Ramos (cell line): Measurements from ENCODE around the gene NSUN3.
"Not testable (repeated sequence)": the region's sequence is repeated elsewhere in the genome, so short reads cannot be mapped to it uniquely, and the experiment has no call there.

Experiments used
- in situ Hi-C: fragments of 300-500 bp; cut with MboI; formaldehyde crosslinking; loops from one replicate; pipeline ENCODE4 v1.14.3; 2022; ENCODE audit warnings: low sequenced_read_pairs; ENCODE audit not compliant: unreplicated experiment

NSUN3 gene

DNA sequence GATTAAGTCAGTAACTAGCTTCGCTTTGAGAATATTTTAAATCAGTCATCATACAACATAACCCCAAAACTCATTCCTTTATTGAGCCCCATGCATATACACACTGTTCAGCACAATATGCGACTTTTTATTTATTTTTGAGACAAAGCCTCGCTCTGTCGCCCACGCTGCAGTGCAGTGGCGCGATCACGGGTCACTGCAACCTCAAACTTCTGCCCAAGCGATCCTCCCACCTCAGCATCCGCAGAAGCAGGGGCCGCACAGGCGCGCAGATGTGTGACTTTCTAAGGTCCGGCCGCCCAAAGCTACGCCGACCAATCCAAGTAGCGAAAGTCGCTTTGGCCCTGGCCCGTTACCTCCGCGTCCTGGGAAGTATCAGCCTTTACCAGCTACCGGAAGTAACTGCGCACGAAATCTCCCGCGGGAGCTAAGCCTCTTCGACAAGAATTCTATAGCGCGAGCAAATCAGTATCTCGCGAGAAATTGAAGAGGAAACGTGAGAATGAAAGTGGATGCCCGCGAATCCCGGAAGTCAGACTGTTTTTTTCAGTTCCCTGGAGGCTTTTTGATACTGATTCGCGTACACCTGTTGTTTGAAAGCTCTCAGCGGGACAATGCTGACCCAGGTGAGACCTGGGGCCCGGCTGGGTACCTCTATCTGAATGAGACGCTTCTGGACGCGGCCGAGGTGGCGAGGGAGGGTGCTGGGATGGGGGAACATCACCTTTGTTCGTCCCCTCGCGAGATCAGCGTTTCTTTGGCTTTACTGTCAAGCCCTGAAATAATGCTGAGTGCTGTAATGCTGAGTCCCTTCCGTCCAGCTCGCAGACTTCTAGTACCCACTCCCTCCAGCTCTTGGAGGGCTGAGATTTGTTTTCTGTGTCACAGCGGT lies at the start of gene NSUN3, which contains the start of gene DHFR2:
Gene NSUN3, plus strand, starts transcription at position 549 of the 892 bp plus-strand sequence. Its CDS starts 66 bp downstream, at position 615.
Gene DHFR2, minus strand, starts transcription at position 404 of the 892 bp plus-strand sequence. CDS start 1,405 bp downstream, outside the sequence.
- in situ Hi-C loops, result no loop called here

DNA sequence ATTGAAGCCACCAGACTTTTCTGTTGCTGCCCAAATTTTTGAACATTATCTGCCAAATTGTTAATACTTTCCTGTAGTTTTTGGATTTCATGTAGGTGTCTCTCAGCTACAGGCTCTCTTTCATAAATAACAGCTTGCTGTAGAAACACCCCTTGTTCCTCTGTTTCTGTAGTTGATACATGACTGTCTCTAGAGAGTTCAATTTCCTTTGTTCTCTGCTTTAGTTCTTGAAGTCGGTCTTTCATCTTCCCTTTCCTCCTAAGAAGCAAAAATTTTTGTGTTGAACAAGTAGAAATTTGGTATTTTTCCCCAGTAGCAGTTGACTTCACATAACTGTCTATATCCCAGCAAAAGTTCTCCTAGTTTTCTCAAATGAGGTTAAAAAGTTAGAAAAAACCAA lies 47.8 kb upstream of the NSUN3 start:
- in situ Hi-C loops, result no loop called here

DNA sequence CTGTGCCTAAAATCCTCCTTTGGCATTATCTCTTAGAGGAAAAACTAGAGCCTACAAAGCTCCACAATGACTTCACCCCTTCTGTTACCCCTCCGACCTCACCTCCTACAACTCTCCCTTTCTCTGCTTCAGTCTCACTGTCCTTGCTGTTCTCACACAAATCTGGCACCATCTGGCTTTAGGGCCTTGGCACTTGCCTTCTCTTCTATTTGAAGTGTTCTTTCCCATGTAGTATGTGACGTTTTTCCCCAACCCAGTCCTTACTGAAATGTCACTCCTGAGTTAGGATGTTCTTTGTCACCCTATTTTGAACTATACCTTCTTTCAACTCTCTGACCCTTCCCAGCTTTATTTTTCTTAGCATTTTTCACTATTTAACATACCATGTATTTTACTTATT lies 43.2 kb upstream of the NSUN3 start:
- in situ Hi-C loops, result no loop called here

DNA sequence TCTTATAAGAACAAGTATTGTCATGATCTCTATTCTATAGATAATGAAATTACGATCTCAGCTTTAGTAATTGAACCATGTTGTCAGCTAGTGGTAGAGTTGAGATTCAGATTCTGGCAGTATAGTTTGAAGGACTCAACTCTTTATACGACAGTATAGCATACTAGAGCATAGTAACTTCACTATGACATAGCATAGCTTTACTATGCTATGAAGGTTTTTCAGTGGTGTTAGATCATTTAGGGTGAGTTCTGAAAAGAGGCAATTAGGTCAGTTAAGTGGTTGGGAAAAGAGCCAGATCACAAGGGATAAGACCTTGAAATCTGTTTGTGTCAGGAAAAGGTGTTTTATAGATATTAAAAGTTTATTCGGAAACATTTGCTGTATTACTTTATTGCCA lies 42.6 kb upstream of the NSUN3 start:
- in situ Hi-C loops, result no loop called here

DNA sequence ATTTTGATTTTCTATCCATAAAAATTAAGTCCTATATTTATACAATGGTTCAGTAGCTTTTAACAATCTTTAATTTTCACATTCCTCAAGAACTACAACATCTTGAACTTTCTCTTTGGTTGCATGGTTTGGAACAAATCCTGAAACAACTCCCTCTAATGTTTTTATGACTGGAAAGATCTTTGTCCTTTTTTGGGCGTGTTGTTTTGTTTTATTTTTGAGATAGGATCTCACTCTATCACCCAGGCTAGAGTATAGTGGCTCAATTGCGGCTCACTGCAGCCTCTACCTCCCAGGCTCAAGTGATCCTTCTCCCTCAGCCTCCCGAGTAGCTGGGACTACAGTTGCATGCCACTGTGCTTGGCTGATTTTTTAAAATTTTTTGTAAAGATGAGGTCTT lies 38.5 kb upstream of the NSUN3 start:
- in situ Hi-C loops, result no loop called here

DNA sequence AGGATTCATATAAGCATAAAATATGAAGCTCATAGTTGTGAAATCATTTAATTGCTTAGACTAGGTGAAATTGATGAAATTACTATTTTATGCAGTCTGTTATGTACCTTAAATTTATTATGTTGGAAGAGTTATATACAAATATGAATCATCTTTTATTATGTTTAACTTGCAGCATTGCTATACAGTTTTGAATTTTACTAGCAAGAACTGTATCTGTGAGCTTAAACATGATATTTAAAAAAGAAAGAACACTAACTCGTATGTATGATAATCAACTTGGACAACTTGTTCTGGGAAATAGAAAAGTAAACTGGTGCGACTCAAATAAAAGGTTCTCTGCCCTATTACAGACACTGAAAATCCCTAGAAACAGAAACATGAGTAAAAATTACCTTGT lies 36.2 kb upstream of the NSUN3 start:
- in situ Hi-C loops, result no loop called here

DNA sequence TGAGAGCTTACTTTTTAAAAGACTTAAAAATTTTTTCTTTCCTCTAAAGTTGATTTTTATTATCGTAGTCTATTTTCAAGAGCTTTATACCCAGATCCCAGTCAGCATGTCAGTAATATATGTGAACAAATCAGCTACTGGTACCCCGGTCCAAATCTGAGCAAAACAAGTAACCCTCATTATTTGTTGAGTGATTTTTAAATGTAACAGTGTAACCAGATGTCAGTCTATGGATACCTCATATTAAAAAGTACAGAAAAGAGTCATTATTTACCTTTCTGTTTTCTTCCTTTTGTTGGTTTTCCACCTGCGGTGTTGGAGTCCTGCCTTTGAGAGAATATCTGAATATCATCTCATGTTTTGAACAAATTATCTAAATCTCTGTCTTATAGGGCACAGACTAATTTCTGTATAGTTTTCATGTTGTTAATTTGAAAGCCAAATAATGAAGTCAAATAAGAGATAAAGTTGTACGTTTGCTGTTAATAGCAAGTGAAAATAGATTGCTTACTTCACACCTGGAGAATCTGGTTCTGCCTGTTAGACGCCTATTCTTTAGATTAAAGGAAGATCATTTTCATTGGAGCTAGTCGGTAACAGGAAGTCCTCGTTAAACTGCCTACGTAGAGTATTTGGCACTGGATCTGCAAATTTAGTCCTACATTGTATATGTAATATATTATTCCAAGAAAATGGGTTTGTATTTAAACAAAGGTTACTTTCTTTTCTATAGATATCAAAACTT lies 34.6 kb upstream of the NSUN3 start, which contains the start of gene STX19:
Gene STX19, minus strand, starts transcription at position 505 of the 745 bp plus-strand sequence. CDS start 13,328 bp downstream, outside the sequence.
- in situ Hi-C loops, result no loop called here

DNA sequence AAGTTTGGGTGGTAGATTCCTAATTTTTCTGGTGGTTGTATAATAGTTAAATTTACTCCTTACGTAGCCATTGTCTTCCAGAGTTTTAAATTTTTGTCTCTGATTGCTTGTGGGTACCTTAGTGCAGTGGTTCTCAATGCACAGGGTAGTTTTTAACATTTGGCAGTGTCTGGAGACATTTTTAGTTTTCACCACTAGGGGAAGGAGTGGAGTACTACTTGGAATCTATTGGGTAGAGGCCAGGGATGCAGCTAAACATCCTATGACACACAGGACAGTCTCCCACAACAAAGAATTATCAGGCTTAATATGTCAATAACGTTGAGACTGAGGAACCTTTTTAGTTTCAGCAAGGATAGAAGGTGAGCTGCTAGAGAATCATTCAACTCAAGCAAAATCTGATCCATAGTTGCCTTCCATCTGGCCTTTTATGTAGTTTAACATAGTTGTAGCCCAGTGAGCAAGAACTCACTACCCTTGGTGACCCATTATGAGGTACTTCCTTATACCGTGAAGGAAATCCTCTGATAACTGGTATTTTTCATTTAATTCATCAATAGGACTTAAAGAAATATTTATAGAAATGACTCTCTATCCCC lies 25.9 kb upstream of the NSUN3 start:
- in situ Hi-C loops, result no loop called here

DNA sequence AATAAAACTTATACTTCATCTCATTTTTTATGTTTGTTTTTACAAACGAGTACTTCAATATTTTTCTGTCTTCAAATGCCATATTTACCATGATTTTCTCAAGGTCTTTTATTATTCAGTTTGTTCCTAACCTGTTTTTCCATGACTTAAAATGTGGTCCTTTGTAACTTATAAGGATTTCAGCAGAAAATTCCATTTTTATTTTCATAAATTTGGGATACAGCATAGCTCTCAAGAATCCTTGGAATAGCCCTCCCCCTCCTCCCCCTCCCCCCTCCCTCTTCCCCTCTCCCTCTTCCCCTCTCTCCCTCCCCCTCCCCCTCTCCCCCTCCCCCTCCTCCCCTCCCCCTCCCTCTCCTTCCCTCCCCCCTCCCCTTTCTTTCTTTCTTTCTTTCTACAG lies 19.6 kb upstream of the NSUN3 start:
- in situ Hi-C loops, result no loop called here

DNA sequence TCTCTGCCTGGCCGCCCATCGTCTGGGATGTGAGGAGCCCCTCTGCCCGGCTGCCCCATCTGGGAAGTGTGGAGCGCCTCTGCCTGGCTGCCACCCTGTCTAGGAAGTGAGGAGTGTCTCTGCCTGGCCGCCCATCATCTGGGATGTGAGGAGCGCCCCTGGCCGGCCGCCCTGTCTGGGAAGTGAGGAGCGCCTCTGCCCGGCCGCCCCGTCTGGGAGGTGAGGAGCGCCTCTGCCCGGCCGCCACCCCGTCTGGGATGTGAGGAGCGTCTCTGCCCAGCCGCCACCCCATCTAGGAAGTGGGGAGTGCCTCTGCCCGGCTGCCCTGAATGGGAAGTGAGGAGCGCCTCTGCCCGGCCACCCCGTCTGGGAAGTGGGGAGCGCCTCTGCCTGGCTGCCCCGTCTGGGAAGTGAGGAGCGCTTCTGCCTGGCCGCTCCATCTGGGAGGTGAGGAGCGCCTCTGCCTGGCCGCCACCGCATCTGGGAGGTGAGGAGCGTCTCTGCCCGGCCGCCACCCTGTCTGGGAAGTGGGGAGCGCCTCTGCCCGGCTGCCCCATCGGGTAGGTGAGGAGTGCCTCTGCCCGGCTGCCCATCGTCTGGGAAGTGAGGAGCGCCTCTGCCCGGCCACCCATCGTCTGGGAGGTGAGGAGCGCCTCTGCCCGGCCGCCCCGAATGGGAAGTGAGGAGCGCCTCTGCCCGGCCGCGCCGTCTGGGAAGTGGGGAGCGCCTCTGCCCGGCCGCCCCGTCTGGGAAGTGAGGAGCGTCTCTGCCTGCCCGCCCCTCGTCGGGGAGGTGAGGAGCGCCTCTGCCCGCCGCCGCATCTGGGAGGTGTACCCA lies 18.5 kb upstream of the NSUN3 start:
- in situ Hi-C loops, result not testable (repeated sequence)

DNA sequence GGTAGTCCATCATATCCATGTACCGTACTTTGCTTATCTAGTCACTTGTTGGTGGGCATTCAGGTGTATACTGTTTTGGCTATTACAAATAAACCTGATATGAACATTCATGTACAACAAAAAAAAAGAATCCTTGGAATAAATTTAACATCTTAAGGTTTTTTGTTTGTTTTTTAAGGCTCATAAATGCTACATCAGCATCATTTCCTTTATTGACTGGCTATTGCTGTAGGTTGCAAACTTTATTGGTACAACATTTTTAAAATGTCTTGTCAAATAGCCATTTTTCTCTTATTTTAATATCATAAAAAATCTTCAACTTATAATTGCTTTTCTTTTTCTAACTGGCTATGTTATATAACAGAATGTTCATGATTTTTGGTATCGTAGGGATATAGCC lies 16.3 kb upstream of the NSUN3 start:
- in situ Hi-C loops, result no loop called here

DNA sequence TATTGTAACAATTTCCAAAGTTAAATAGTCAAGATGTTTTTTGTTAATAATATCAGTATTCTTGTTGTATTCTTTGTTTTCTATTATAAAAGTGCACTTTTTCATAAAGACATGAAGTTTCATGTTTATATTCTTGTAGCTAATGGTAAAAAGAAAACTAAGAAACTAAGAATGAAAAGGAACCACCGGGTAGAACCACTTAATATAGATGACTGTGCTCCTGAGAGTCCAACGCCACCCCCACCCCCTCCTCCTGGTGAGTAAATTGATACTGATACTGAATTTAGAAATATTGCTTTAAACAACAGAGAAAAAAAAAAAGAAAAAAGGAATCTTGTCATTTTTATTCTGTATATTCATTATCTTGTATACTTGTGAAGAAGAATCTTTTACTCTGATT lies 13.6 kb upstream of the NSUN3 start:
- in situ Hi-C loops, result no loop called here

DNA sequence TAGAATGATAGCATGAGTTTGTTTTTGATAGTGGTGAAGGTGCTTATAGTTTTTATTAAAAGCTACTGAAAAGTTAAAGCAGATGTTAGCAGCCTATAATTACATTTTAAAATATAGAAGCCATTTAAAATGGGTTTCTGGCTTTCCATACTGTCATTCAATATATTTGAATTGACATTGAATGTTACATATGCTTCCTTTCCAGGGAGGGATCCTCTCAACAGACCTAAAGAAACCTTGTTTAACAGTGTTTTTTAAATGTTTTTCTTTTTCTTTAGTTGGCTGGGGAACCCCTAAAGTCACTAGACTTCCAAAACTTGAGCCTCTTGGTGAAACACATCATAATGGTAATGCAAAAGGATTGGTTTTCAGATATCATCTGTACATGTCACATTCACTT lies 12.3 kb upstream of the NSUN3 start:
- in situ Hi-C loops, result no loop called here

DNA sequence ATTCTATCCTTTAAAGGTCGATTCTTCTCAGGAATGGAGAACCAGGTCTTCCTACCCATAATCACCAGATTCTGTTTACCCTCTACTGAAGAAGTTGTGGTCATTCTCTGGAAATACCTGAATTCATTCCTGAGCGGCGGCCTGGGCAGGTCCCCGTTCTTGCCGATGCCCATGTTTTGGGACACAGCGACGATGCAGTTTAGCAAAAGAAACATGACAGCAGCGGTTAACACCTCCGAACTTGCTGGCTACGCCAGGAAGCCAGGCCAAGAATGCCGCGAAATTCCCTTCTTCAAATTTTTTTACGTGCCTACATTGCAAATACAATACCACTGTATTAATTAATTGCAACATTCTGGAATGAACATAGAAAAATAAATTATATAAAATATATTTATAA lies 1.6 kb upstream of the NSUN3 start:
- in situ Hi-C loops, result no loop called here

DNA sequence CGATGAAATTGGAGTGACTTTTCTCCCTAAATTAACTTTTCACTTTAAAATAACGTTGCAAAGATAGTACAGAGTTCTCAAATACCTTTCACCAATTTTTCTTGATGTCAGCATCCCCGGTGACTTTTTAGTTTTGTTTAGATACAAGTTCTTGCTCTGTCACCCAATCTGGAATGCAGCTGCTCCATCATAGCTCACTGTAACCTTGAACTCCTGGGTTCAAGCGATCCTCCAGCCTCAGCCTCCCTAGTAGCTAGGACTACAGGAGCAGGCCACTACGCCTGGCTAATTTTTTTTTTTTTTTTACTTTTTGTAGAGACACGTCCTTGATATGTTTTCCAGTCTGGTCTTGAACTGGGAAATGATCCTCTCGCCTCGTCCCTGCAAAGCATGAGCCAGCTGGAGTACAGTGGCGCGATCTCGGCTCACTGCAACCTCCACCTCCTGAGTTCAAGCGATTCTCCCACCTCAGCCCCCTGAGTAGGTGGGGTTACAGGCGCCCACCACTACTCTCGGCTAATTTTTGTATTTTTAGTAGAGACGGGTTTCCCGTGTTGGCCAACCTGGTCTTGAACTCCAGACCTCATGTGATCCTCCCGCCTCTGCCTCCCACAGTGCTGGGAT lies 747 bp downstream of the NSUN3 start:
- in situ Hi-C loops, result no loop called here

DNA sequence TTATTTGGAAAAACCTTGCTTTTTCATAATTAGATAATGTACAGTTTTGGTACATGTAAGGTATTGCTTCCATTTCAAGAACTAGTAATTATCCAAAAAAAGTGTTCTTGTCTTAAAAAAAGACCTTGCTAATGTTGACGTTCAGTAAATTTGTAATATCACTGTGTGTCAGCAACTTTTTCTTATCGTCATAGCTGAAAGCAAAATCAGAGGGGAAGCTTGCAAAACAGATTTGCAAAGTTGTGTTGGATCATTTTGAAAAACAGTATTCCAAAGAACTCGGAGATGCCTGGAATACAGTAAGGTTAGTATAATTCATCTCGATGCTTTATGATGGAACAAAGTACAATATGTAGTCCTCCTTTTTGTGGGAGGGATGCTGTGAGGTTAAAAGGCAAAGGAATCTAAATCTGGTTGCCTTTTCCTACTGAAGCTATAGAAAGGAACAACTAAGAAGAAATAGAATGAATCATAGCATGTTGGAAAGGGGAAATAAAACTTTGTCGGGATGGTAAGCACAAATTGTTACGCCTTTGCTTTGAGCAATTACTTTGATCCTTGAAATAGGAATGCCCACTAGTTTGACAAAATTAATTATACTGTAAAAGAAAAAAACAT lies 1.5 kb downstream of the NSUN3 start:
- in situ Hi-C loops, result no loop called here

DNA sequence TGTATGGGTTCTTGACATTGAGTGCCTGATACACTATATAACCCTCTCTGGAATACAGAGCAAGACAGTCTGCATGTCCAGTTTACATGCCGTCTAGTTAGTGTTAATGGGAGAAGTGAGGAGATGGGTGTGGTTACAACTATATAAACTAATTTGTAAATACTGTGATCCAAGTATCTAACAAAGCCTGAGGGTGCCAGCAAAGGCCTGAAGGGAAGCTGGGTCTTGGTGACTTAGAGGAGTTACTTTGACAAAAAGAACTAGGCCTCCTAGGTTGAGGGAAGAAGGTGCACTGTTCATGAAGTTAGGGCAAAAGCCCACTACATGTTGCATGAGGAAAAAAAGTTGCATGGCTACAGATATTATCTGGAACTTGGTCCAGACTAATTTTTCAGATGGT lies 2.3 kb downstream of the NSUN3 start:
- in situ Hi-C loops, result no loop called here

DNA sequence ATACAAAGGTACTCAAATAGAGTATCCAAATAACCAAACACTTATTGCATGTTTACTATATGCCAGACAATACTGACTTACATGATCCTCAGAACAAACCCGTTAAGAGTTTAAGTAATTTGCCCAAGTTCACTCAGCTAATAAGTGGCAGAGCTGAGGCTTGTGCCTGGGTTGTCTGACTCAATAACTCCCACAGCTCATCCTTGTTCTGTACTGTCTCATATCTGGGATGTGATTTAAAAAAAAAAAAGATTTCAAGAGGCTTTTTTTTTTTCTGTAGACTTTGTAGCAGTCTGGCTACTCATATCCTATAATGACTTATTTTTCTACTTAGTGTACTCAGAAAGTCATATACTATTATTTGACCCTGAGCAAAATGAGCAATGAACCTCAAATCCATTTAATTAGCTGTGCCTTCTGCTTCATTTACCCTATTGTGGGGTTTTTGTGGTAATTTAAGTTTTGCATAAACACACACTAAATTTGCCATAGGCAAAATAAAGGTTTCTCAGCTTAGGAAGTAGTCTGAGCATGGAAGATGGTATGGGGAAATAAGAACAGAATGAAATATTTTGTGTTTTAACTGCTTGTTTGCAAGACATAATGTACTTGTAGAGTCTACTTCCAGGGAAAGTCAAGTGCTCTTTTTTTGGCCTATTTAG lies 3.1 kb downstream of the NSUN3 start:
- in situ Hi-C loops, result no loop called here
